ENCODE measurements around the gene CLMN.
"Not testable (repeated sequence)": the region's sequence is repeated elsewhere in the genome, so short reads cannot be mapped to it uniquely, and the experiment has no call there.

CLMN gene

GRCh38 chr14:95221531-95221930, 98.2 kb downstream of the CLMN start:
- DNase-seq (ENCODE audit: low read depth in 2 of 2): no peak

GRCh38 chr14:95220663-95221231, 99.0 kb downstream of the CLMN start:
- no peak for DNase-seq (ENCODE audit: low read depth in 2 of 2)

DNA sequence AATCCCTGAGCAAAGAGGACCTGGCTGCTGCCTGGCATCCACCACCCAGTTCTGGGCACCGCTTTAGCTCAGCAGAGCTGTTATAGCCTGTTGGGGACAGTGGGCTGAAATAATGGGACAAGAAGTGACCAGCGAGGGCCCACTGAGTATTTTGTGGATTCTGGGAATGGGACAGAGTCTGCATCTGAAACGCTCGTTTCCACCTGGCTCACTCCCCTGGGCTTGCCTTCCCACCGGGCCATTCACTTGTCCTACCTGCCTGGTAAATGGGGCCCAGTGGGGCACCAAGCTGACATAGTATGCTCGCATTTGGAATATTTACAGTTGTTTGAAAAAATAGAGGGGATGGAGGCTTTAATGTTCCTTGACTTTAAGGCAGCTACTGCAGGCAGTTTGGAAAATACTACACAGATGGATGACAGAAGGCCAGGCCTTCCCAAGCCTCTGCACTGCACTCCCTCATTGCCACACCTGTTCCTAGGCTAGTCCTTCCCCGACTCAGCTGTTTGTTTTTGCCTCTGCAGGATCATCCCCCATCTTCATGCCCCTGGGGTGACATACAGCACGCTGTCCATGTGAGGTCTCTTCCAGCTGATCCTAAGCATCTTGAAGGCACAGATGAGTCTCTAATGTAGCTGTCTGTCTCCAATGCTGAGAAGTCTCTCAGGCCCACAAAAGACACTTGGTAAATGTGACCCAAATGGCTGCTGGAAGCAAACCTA, 101.1 kb downstream of the CLMN start:
- DNase-seq (ENCODE audit: low read depth in 2 of 2): no peak

DNA sequence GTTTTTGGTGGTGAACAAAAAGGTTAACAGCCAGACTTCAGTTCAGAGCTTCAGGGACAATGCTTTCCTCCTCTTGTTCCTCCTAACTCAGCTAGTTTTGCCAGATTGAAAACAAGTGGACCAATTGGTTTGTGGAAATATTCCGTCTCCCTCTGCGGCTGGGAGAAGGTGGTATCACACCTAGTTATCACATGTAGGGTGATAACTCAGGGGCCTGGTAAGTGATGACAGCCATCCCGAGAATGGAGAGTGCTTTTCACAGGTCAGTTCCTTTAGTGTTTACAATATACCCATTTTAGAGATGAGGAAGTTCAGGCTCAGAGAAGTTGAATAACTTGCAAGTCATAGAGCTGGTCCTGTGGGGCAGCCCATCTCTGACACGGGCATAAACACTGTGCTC, 101.7 kb downstream of the CLMN start:
- no peak for DNase-seq (ENCODE audit: low read depth in 2 of 2)

DNA sequence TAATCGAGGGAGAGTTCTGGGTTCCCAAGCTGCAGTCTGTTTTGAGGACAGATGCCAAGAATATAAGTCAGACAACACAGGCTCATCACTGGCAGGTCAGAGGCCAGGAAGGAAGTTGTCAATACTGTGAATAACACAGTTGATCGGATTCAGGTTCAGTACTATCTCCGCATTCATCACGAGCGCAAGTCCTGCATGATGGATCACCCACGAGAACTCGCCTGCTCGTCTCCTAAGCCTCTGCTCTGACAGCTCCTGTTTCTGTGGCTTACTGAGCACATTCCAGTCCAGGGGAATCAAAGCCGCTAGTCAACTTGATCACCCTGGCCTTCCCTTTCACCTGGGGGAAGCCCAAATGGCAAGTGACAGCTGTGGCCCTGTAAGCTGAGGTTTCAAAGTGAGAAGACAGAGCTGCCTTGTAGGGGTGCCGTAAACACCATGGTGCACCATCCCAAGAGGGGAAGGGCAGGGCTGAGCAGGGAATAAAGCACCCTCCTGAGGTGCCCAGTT, 102.3 kb downstream of the CLMN start:
- no peak for DNase-seq (ENCODE audit: low read depth in 2 of 2)

- no peak for DNase-seq (ENCODE audit: low read depth in 2 of 2)
Observed at GRCh38 chr14:95216008-95216407, 103.7 kb downstream of the CLMN start.

DNA sequence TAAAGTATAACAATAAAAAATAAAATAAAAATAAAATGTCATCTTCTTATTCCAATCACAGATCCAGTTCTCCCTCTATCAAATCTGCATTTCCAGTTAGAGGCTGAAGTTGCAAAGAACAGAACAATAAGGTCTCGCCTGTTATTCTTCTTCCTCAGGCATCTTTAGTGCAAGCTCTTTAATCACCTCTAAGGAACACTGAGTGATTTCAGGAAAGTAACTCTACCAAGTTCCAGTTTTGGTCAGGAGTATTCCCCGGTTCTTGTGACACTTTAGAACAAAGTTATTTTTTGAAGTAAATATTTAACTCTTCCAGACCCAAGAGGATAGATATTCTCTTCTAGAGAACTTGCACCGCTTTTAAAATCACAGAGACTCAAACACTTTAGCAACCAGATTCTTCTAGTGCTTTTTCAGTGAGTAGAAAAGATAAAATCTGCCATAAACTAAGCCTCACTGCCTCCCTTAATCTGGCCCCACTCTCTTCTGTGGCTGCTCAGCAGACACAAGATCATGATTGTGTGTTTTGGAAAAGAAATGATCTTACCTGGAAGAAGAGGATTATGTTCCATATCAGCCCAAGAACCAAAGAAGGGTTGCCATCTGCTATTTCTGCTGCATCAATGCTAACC, 104.5 kb downstream of the CLMN start:
- DNase-seq (ENCODE audit: low read depth in 2 of 2): no peak

- DNase-seq (ENCODE audit: low read depth in 2 of 2): no peak
Observed at GRCh38 chr14:95213774-95214173, 105.9 kb downstream of the CLMN start.

DNA sequence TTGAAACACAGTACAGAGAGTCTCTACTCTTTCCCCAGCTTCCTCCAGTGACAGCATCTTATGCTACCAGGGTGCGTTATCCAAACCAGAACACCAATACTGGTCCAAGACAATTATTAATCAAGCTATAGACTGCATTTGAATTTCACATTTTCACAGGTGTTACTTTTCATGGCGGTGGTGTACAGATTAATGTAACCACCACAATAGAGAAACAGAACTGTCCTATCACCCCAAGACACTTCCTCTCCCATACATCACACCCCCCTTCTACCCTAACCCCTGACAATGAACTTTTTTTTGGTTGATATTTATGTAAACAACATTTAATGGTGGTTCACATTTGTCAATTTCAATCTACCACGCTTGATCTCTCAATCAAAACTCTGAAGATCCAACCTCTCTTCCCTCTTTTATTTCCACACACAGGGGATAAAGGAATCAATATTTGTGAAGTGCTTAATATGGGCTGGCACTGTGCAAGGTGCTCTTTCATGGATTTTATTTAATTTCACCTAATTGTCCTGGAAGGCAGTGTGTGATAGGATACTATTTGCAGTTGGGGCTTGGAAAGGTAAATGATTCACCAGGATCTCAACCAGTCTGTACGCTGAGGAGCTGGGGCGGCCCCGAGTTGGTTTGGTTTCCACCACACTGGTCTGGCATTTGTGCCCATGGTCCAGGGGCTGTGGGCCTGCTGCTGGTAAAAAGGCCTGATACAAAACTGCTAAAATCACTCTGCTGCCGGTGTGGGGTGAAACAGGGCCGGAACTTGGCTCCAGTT, 107.8 kb downstream of the CLMN start:
- DNase-seq (ENCODE audit: low read depth in 2 of 2): no peak

DNA sequence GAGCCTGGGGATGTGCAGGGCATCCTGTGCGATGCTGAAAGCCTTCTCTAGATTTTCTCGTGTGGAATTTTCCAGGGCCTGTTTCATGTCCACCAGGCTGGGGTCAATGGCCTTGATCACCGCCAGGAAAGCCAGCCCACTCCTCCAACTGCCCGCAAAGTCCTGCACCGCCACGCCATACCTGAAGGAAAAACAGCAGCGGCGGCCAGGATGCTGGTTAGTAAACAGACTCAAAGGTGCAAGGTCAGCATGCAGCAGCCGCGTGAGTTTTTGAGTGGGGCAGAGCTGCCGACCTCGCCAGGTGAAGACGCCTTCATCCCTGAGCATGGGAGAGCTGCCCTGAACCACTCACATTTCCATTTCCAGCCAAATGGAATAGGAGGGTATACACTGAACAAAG, 109.0 kb downstream of the CLMN start:
- no peak for DNase-seq (ENCODE audit: low read depth in 2 of 2)

- no peak for DNase-seq (ENCODE audit: low read depth in 2 of 2)
Observed at GRCh38 chr14:95208598-95208997, 111.1 kb downstream of the CLMN start.

DNA sequence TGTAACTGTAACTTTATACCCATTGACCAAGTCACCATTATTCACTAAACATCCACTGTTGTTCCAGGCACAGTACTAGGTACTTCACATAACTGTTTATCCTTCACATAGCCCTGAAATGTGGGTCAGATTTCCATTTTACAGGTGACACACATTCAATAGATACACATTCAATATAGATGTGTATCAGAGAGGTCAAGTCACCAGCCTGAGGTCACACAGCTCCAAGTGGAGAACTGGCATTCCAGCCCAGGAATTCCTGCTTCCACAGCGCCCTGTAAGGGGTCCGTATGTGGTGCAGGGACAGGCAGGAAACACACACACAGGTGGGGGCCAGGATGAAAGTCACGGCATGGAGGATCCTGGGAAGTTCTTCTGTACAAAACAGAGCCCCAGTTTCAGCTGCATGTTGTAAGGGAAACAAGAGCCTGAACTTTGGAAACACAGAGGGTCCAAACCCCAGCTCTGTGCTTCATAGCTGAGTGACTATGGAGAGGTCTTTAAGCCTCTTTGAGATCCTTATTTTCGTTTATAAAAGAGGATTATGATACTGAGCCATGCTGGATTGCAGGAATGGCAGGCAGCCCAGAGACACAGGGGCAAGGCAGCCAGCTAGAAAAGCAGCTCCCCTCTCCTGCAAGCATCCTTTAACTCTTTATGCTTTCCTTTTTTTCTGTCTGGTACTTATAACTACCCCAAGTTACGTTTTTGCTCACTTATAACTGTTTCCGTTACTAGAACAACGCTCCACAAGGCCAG, 112.1 kb downstream of the CLMN start:
- no peak for DNase-seq (ENCODE audit: low read depth in 2 of 2)

- no peak for DNase-seq (ENCODE audit: low read depth in 2 of 2)
Observed at GRCh38 chr14:95206534-95206933, 113.2 kb downstream of the CLMN start.

DNA sequence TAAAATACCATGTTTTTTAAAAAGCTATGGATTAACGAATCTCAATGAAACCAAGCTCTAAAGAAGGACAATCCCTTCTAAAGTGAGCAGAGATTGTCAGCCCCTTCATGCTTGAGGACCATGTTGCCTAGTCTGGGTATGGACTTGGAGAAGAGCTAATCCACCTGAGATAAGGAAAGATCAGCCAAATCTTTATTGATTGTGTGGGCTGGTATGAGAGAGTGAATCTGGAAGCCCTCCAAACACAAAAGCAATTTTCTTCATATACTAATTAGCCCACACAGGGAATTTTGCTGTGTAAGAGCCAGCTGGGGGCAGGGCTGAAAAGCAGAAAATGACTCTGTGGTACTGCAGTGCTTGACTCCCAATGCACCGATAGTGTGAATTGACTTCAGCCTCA, 115.0 kb downstream of the CLMN start:
- no peak for DNase-seq (ENCODE audit: low read depth in 2 of 2)

- not testable (repeated sequence) for DNase-seq (ENCODE audit: low read depth in 2 of 2)
Observed at GRCh38 chr14:95201745-95202144, 118.0 kb downstream of the CLMN start.

- no peak for DNase-seq (ENCODE audit: low read depth in 2 of 2)
Observed at GRCh38 chr14:95200404-95200803, 119.3 kb downstream of the CLMN start.

GRCh38 chr14:95199298-95199983, 120.3 kb downstream of the CLMN start:
- no peak for DNase-seq (ENCODE audit: low read depth in 2 of 2)

- DNase-seq (ENCODE audit: low read depth in 2 of 2): no peak
Observed at GRCh38 chr14:95198320-95198719, 121.4 kb downstream of the CLMN start.

GRCh38 chr14:95197551-95197950, 122.2 kb downstream of the CLMN start:
- DNase-seq (ENCODE audit: low read depth in 2 of 2): no peak

DNA sequence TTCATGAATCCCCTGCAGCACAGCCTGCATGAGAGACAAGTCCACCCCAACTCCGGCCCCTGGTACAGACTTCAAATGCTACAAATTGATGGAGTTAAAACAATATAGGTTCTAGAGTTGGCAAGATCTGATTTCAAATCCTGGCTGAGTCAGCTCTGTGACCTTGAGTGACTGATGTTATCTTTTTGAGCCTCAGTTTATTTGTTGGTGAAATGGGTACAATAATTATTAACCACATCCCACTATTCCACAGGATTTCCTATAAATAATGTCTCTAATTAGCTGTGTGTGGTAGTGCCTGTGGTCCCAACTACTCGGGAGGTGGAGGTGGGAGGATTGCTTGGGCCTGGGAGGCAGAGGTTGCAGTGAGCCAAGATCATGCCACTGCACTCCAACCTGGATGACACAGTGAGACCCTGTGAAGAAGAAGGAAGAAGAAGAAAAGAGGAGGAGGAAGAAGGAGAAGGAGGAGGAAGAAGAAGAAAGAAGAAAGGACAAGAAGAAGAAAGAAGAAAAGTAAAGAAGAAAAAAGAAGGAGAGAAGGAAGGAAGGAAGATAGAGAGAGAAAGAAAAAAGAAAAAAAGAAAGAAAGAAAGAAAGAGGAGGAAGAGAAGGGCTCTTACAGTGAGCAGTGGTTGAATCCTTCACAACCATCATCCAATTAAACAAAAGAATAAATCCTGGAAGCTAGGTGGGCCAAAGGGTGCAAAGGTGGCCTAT, 122.7 kb downstream of the CLMN start:
- no peak for DNase-seq (ENCODE audit: low read depth in 2 of 2)

Measured in activated CD4-positive, alpha-beta T cell treated with anti-CD3 and anti-CD28 coated beads for 24 hours (primary cell).